K562 (cell line): ENCODE measurements around the gene POFUT2.

Source experiments
- CCAR2 ChIP-seq: fragments of 200-400 bp; formaldehyde crosslinking; IDR thresholded peaks from 2 replicates; pipeline ENCODE4 v1.6.1; 2017; ENCODE audit warnings: mild to moderate bottlenecking, low read depth, low read length
- FUS ChIP-seq: fragments of 200-400 bp; formaldehyde crosslinking; optimal IDR thresholded peaks from 2 replicates; pipeline ENCODE3; 2017; ENCODE audit warnings: low read depth, low read length
- GABPA ChIP-seq: fragments of 200-800 bp; sonication (Bioruptor generic); conservative IDR thresholded peaks from 2 replicates; pipeline ENCODE4 v1.6.1; 2016; ENCODE audit warnings: low read depth, missing genetic modification characterization, missing compliant biosample characterization
- HBP1 ChIP-seq: fragments of 450-650 bp; formaldehyde crosslinking; IDR thresholded peaks from 2 replicates; pipeline ENCODE4 v1.4.0; 2022; ENCODE audit warnings: missing genetic modification characterization
- KDM1A ChIP-seq, 2 experiments: fragments of 450-650 bp; IDR thresholded peaks; 2 replicates each; pipeline ENCODE4 v1.6.1; 2016; ENCODE audit warnings: mild to moderate bottlenecking in 2 of 2
- MAFK ChIP-seq: IDR thresholded peaks from 2 replicates; pipeline ENCODE4 v1.6.1; 2011; ENCODE audit warnings: low read length, improper control_type of control experiment
- NCOA2 ChIP-seq, 2 experiments: fragments of 450-650 bp; IDR thresholded peaks; 2 replicates each; pipeline ENCODE4 v1.6.1; 2018; ENCODE audit warnings: mild to moderate bottlenecking in 2 of 2, moderate library complexity in 1 of 2; ENCODE audit not compliant: partially characterized antibody in 2 of 2
- PKNOX1 ChIP-seq: fragments of 450-650 bp; IDR thresholded peaks from 2 replicates; pipeline ENCODE4 v1.6.1; 2016
- SIN3B ChIP-seq: fragments of 450-650 bp; IDR thresholded peaks from 2 replicates; pipeline ENCODE4 v1.6.1; 2017; ENCODE audit warnings: low read depth, mild to moderate bottlenecking, moderate library complexity
- ZBTB2 ChIP-seq: fragments of 450-650 bp; IDR thresholded peaks from 2 replicates; pipeline ENCODE4 v1.6.1; 2016; ENCODE audit warnings: antibody characterized with exemption
- TF ChIP-seq, protein P1 (sequence below): fragments of 450-650 bp; formaldehyde crosslinking; IDR thresholded peaks from 2 replicates; pipeline ENCODE4 v1.4.0; 2020; ENCODE audit warnings: mild to moderate bottlenecking, moderate library complexity
- TF ChIP-seq, protein P2 (sequence below), 3 experiments: IDR thresholded peaks in 2 of 3; conservative IDR thresholded peaks in 1 of 3; 2 replicates each; pipeline ENCODE4 v1.5.1; 2011 to 2012; ENCODE audit warnings: low read length in 3 of 3, mild to moderate bottlenecking in 3 of 3, control low read depth in 2 of 3, improper control_type of control experiment in 1 of 3, inconsistent platforms in 1 of 3, low read depth in 1 of 3, mixed read lengths in 1 of 3, moderate library complexity in 1 of 3; ENCODE audit not compliant: insufficient read depth in 2 of 3

DNA sequence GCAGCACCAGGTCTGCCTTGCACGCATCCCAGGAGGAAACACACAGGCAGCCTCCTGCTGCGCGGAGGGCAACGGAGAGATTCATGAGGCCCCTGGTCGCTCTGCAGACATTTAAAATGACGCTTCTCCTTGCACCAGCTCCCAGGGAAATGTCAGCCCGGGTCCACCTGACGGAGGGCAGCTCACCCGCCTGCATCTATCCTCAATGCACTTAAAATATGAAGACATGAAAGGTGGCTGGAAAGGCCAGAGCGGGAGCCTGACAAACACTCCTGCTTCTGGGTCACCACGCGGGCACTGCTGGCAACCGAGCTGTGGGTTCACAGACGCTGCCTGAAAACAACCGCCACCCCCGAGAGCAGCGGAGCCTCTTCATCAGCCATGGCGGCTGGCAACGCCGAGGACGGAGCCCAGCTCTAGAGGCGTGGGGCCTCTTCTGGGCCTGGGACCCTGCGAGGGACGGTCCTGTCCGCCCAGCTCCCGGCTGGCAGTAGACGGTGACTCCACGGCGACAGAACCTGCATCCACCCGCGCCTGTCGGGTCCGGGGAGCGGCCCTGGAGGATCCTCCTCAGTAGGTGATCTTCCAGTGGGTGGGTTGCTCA is 22.7 kb downstream of the POFUT2 start:
- no peak for TF ChIP-seq MAFK
- no peak for TF ChIP-seq GABPA
- TF ChIP-seq, protein P1, sequence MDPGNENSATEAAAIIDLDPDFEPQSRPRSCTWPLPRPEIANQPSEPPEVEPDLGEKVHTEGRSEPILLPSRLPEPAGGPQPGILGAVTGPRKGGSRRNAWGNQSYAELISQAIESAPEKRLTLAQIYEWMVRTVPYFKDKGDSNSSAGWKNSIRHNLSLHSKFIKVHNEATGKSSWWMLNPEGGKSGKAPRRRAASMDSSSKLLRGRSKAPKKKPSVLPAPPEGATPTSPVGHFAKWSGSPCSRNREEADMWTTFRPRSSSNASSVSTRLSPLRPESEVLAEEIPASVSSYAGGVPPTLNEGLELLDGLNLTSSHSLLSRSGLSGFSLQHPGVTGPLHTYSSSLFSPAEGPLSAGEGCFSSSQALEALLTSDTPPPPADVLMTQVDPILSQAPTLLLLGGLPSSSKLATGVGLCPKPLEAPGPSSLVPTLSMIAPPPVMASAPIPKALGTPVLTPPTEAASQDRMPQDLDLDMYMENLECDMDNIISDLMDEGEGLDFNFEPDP (CRISPR knock-in tag) = no peak
- no peak for TF ChIP-seq SIN3B
- TF ChIP-seq PKNOX1 = no peak
- TF ChIP-seq NCOA2 (IDR thresholded peaks at IDR 0.05; ENCODE audit: partially characterized antibody in 2 of 2) = no peak
- no peak for TF ChIP-seq FUS
- TF ChIP-seq, protein P2, sequence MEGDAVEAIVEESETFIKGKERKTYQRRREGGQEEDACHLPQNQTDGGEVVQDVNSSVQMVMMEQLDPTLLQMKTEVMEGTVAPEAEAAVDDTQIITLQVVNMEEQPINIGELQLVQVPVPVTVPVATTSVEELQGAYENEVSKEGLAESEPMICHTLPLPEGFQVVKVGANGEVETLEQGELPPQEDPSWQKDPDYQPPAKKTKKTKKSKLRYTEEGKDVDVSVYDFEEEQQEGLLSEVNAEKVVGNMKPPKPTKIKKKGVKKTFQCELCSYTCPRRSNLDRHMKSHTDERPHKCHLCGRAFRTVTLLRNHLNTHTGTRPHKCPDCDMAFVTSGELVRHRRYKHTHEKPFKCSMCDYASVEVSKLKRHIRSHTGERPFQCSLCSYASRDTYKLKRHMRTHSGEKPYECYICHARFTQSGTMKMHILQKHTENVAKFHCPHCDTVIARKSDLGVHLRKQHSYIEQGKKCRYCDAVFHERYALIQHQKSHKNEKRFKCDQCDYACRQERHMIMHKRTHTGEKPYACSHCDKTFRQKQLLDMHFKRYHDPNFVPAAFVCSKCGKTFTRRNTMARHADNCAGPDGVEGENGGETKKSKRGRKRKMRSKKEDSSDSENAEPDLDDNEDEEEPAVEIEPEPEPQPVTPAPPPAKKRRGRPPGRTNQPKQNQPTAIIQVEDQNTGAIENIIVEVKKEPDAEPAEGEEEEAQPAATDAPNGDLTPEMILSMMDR (IDR thresholded peaks at IDR 0.05 in 2 of 3, conservative IDR thresholded peaks at IDR 0.05 in 1 of 3; ENCODE audit: insufficient read depth in 2 of 3, low read depth in 1 of 3, low read length in 3 of 3) = no peak
- TF ChIP-seq KDM1A (IDR thresholded peaks at IDR 0.05) = no peak
- TF ChIP-seq ZBTB2 = no peak
- no peak for TF ChIP-seq HBP1 (CRISPR knock-in tag)
- TF ChIP-seq CCAR2 = no peak
